ENCODE measurements around the gene MBD5. TPM values are rescaled to one million over a fixed set of nuclear protein-coding genes. Genes with fewer than 3 reads are reported as not detected.

Gene MBD5
- polyA plus RNA-seq, 2 of the 4 experiments (the other 2 are of a cell fraction) = 5.4 to 24.1 TPM

DNA sequence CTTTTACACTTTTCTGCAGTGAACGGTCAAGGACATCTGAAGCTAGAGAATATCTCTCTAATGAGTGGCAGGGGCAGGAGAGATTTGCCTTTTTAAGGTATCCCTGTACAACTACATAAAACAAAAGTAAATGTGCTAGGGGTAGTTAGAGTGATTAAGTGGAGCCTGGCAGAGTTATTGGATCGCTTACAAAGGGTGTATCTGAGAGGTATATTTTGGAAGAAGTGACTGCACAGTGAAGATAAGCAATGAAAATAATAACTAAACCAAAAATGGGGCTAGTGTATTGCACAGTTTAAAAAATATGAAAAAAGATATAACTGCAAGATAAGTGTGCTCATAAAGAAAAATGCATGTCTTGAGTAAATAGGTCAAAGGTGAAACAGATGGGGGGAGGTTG, 430.2 kb downstream of the MBD5 start:
- DNase-seq (ENCODE audit: low read depth in 1 of 2, low spot score in 1 of 2) (no peak), FAIRE-seq (no peak), ATAC-seq (no peak)
- TF ChIP-seq, protein P1, sequence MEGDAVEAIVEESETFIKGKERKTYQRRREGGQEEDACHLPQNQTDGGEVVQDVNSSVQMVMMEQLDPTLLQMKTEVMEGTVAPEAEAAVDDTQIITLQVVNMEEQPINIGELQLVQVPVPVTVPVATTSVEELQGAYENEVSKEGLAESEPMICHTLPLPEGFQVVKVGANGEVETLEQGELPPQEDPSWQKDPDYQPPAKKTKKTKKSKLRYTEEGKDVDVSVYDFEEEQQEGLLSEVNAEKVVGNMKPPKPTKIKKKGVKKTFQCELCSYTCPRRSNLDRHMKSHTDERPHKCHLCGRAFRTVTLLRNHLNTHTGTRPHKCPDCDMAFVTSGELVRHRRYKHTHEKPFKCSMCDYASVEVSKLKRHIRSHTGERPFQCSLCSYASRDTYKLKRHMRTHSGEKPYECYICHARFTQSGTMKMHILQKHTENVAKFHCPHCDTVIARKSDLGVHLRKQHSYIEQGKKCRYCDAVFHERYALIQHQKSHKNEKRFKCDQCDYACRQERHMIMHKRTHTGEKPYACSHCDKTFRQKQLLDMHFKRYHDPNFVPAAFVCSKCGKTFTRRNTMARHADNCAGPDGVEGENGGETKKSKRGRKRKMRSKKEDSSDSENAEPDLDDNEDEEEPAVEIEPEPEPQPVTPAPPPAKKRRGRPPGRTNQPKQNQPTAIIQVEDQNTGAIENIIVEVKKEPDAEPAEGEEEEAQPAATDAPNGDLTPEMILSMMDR (IDR thresholded peaks at IDR 0.05) = no peak
- TF ChIP-seq KDM1A (IDR thresholded peaks at IDR 0.05; ENCODE audit: low read depth) (no peak), ZNF302 (CRISPR knock-in tag; IDR thresholded peaks at IDR 0.05) (no peak), TP53 (CRISPR knock-in tag; IDR thresholded peaks at IDR 0.05) (no peak), MYC (IDR thresholded peaks at IDR 0.05; ENCODE audit: borderline replicate concordance, low read length) (no peak), FOSB (CRISPR knock-in tag; IDR thresholded peaks at IDR 0.05) (no peak), MAFK (IDR thresholded peaks at IDR 0.05; ENCODE audit: partially characterized antibody) (no peak), HOXA7 (CRISPR knock-in tag; IDR thresholded peaks at IDR 0.05) (no peak), CEBPB (IDR thresholded peaks at IDR 0.05) (no peak), EHMT2 (IDR thresholded peaks at IDR 0.05; ENCODE audit: low read depth) (no peak), ESRRA (IDR thresholded peaks at IDR 0.05; ENCODE audit: borderline replicate concordance, low read length) (no peak), BCL3 (IDR thresholded peaks at IDR 0.05) (no peak), MAZ (IDR thresholded peaks at IDR 0.05; ENCODE audit: borderline replicate concordance, low read depth, low read length) (no peak)
- TF ChIP-seq, protein P2, sequence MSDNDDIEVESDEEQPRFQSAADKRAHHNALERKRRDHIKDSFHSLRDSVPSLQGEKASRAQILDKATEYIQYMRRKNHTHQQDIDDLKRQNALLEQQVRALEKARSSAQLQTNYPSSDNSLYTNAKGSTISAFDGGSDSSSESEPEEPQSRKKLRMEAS (IDR thresholded peaks at IDR 0.05) = no peak
- TF ChIP-seq, protein P3, sequence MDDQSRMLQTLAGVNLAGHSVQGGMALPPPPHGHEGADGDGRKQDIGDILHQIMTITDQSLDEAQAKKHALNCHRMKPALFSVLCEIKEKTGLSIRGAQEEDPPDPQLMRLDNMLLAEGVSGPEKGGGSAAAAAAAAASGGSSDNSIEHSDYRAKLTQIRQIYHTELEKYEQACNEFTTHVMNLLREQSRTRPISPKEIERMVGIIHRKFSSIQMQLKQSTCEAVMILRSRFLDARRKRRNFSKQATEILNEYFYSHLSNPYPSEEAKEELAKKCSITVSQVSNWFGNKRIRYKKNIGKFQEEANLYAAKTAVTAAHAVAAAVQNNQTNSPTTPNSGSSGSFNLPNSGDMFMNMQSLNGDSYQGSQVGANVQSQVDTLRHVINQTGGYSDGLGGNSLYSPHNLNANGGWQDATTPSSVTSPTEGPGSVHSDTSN (IDR thresholded peaks at IDR 0.05) = no peak
- Histone ChIP-seq H3K9me3 (no peaks in the 10 kb centered on the region), H3K4me3 (no peak overlapping the region), H3K4me2 (no peak overlapping the region), H3K27ac (no peak overlapping the region), H3K4me1 (no peaks in the 10 kb centered on the region)
- ChIA-PET POLR2A (no interaction called here), CTCF (no interaction called here)
- WGBS (ENCODE audit: missing lambda C conversion rate) = 78% methylated on average over 2 of the region's 2 CpGs

GRCh38 chr2:148455791-148456190, 434.9 kb downstream of the MBD5 start:
- WGBS (ENCODE audit: missing lambda C conversion rate) = 81% methylated on average over 4 of the region's 4 CpGs
- no peak overlapping the region for H3K4me3 ChIP-seq

More at GRCh38 chr2:148455791-148456190, 434.9 kb downstream of the MBD5 start:
- ChIA-PET POLR2A (no interaction called here), CTCF (no interaction called here)
- Histone ChIP-seq H3K4me1 (no peaks in the 10 kb centered on the region), H3K27ac (no peak overlapping the region), H3K4me2 (no peak overlapping the region), H3K9me3 (no peaks in the 10 kb centered on the region)
- FAIRE-seq (no peak), DNase-seq (ENCODE audit: low read depth in 1 of 2, low spot score in 1 of 2) (no peak), ATAC-seq (no peak)
- TF ChIP-seq MAFK (IDR thresholded peaks at IDR 0.05; ENCODE audit: partially characterized antibody) = no peak
- no peak for TF ChIP-seq KDM1A (IDR thresholded peaks at IDR 0.05; ENCODE audit: low read depth)
- no peak for TF ChIP-seq HOXB5 (CRISPR knock-in tag; IDR thresholded peaks at IDR 0.05)
- TF ChIP-seq RFX5 (IDR thresholded peaks at IDR 0.05) = no peak
- TF ChIP-seq, protein P2 (IDR thresholded peaks at IDR 0.05) = no peak
- no peak for TF ChIP-seq PHF8 (IDR thresholded peaks at IDR 0.05; ENCODE audit: borderline replicate concordance, low read depth)
- TF ChIP-seq RNF2 (IDR thresholded peaks at IDR 0.05; ENCODE audit: borderline replicate concordance, low read depth) = no peak
- TF ChIP-seq, protein P4, sequence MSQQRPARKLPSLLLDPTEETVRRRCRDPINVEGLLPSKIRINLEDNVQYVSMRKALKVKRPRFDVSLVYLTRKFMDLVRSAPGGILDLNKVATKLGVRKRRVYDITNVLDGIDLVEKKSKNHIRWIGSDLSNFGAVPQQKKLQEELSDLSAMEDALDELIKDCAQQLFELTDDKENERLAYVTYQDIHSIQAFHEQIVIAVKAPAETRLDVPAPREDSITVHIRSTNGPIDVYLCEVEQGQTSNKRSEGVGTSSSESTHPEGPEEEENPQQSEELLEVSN (IDR thresholded peaks at IDR 0.05; ENCODE audit: borderline replicate concordance, low read depth) = no peak
- no peak for TF ChIP-seq EP300 (IDR thresholded peaks at IDR 0.05)
- no peak for TF ChIP-seq USF2 (IDR thresholded peaks at IDR 0.05)
- no peak for TF ChIP-seq ZSCAN20 (CRISPR knock-in tag; IDR thresholded peaks at IDR 0.05)

All from A549 (cell line).